Hepatocyte (in vitro differentiated cells): ENCODE results near the gene CHD6. TPM values are rescaled to one million over a fixed set of nuclear protein-coding genes. Genes with fewer than 3 reads are reported as not detected.

Source experiments
- DNase-seq: peaks from one replicate; pipeline ENCODE4 v3.0.0-alpha.2; 2016; ENCODE audit warnings: low spot score
- H2AFZ ChIP-seq: fragments of 200-600 bp; sonication (generic); 2 replicates; pipeline ENCODE4 v1.6.0; 2016; ENCODE audit warnings: antibody characterized with exemption, mild to moderate bottlenecking
- H3K27ac ChIP-seq: fragments of 200-600 bp; sonication (generic); 2 replicates; pipeline ENCODE4 v1.5.1; 2016; ENCODE audit warnings: mild to moderate bottlenecking
- H3K27me3 ChIP-seq: fragments of 200-600 bp; sonication (generic); 2 replicates; pipeline ENCODE4 v1.6.1; 2016
- H3K36me3 ChIP-seq: fragments of 200-600 bp; sonication (generic); replicated peaks from 2 replicates; pipeline ENCODE4 v1.5.1; 2016; ENCODE audit warnings: low read depth; ENCODE audit not compliant: insufficient read depth
- H3K4me1 ChIP-seq: fragments of 200-600 bp; sonication (generic); 2 replicates; pipeline ENCODE4 v1.5.1; 2016; ENCODE audit warnings: mild to moderate bottlenecking, moderate library complexity; ENCODE audit not compliant: insufficient read depth
- H3K4me2 ChIP-seq: fragments of 200-600 bp; sonication (generic); 2 replicates; pipeline ENCODE4 v1.6.0; 2016
- H3K4me3 ChIP-seq: fragments of 200-600 bp; sonication (generic); 2 replicates; pipeline ENCODE4 v1.5.1; 2016; ENCODE audit warnings: mild to moderate bottlenecking
- H3K79me2 ChIP-seq: fragments of 200-600 bp; sonication (generic); 2 replicates; pipeline ENCODE4 v1.6.0; 2017; ENCODE audit warnings: mild to moderate bottlenecking
- H3K9me2 ChIP-seq: fragments of 200-600 bp; sonication (generic); replicated peaks from 2 replicates; pipeline ENCODE4 v1.6.0; 2017; ENCODE audit warnings: mild to moderate bottlenecking; ENCODE audit not compliant: insufficient read depth
- H3K9me3 ChIP-seq: fragments of 200-600 bp; sonication (generic); 2 replicates; pipeline ENCODE4 v1.5.1; 2016; ENCODE audit warnings: low read depth, mild to moderate bottlenecking
- H4K20me1 ChIP-seq: fragments of 200-600 bp; sonication (generic); 2 replicates; pipeline ENCODE4 v1.6.0; 2016; ENCODE audit warnings: mild to moderate bottlenecking; ENCODE audit not compliant: insufficient read depth, poor library complexity, severe bottlenecking
- EZH2 ChIP-seq: fragments of 200-600 bp; sonication (generic); IDR thresholded peaks from 2 replicates; pipeline ENCODE4 v1.6.1; 2016; ENCODE audit warnings: antibody characterized with exemption, mild to moderate bottlenecking, borderline replicate concordance
- EZH2phosphoT487 ChIP-seq: fragments of 200-600 bp; sonication (generic); IDR thresholded peaks from one replicate; pipeline ENCODE4 v1.6.1; 2018; ENCODE audit warnings: antibody characterized with exemption, mild to moderate bottlenecking, low read depth, moderate library complexity; ENCODE audit not compliant: unreplicated experiment, severe bottlenecking
- WGBS: methylation state at CpG from one replicate; pipeline ENCODE4 v1.1.6; 2016; ENCODE audit warnings: low lambda C conversion rate; ENCODE audit errors: missing lambda C conversion rate; 5-methylcytosine and 5-hydroxymethylcytosine counted together
- polyA plus RNA-seq: library from polyadenylated mRNA; unstranded; fragments of >200 nt; fragmentation: Nextera tagmentation; extraction: Ambion mirVana; gene quantifications from 2 replicates; pipeline ENCODE4 v1.2.1, GENCODE V29; 2016
- total RNA-seq: library from RNA; depleted of rRNA; stranded (reverse); fragments of >200 nt; gene quantifications from 2 replicates; pipeline ENCODE4 v1.2.3, GENCODE V29; 2014
- TF ChIP-seq, protein P1 (sequence below): fragments of 200-600 bp; sonication (generic); IDR thresholded peaks from 2 replicates; pipeline ENCODE4 v1.5.1; 2016; ENCODE audit warnings: antibody characterized with exemption, mild to moderate bottlenecking; ENCODE audit not compliant: poor library complexity

CHD6 gene
- total and polyA plus RNA-seq, 2 experiments from 2014 or later, result 31.0 to 56.0 TPM

DNA sequence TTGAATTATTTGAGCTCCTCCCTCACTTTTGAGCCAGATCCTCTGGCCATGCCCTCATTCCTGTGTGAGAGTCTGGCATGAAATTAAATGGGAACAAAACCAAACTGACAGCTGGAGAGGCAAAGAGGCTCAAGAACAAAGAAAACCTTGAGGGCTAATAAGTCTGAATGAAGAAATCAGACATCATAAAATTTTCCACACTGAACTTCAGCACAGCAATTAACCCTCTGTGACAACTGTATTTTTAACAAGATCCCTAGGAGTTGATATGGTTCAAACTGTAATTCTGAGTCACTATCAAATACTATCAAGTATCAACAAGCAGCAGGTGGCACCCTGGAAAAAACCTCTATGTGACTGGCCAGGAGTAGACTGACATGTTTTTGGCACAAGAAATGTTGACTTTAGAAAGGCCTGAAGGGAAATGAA lies 142.2 kb downstream of the CHD6 start:
- Histone ChIP-seq H3K9me2 (no peaks in the 10 kb centered on the region), H3K27ac (no peak overlapping the region), H4K20me1 (no peaks in the 10 kb centered on the region), H3K79me2 (no peaks in the 10 kb centered on the region), H3K4me3 (no peak overlapping the region), H3K36me3 (no peaks in the 10 kb centered on the region), H3K9me3 (no peaks in the 10 kb centered on the region), H3K4me2 (no peak overlapping the region), H2AFZ (no peak overlapping the region), H3K4me1 (peaks cover 12% of the 10 kb centered on the region), H3K27me3 (no peaks in the 10 kb centered on the region)
- no peak for TF ChIP-seq EZH2phosphoT487
- no peak for TF ChIP-seq EZH2
- TF ChIP-seq, protein P1, sequence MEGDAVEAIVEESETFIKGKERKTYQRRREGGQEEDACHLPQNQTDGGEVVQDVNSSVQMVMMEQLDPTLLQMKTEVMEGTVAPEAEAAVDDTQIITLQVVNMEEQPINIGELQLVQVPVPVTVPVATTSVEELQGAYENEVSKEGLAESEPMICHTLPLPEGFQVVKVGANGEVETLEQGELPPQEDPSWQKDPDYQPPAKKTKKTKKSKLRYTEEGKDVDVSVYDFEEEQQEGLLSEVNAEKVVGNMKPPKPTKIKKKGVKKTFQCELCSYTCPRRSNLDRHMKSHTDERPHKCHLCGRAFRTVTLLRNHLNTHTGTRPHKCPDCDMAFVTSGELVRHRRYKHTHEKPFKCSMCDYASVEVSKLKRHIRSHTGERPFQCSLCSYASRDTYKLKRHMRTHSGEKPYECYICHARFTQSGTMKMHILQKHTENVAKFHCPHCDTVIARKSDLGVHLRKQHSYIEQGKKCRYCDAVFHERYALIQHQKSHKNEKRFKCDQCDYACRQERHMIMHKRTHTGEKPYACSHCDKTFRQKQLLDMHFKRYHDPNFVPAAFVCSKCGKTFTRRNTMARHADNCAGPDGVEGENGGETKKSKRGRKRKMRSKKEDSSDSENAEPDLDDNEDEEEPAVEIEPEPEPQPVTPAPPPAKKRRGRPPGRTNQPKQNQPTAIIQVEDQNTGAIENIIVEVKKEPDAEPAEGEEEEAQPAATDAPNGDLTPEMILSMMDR, result no peak
- DNase-seq, result no peak

DNA sequence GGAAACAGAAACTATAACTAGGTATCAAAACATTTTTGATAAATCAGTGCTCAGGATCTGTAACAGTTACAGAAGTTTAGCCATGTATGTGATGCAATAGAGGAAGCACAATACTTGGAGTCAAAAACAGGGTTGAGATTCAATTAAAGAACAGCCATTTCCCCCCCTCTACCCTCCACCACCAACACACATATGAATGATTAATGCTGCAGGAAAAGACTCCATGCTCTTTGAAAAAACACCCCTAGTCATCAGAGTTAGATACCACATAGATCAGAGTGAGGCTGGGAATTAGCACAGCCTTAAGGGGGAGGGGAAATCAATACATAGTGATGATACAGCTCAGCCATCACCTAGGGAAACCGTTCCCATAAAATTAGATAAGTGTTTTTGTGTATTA lies 142.7 kb downstream of the CHD6 start:
- DNase-seq, result no peak
- Histone ChIP-seq H3K27me3 (no peaks in the 10 kb centered on the region), H2AFZ (no peak overlapping the region), H3K9me2 (no peaks in the 10 kb centered on the region), H3K4me1 (peaks cover 12% of the 10 kb centered on the region), H3K9me3 (no peaks in the 10 kb centered on the region), H3K4me2 (no peak overlapping the region), H3K27ac (no peak overlapping the region), H4K20me1 (no peaks in the 10 kb centered on the region), H3K79me2 (no peaks in the 10 kb centered on the region), H3K4me3 (no peak overlapping the region), H3K36me3 (no peaks in the 10 kb centered on the region)
- 90% methylated on average over 1 of the region's 1 CpG for WGBS
- TF ChIP-seq, protein P1, result no peak
- no peak for TF ChIP-seq EZH2
- TF ChIP-seq EZH2phosphoT487, result no peak

DNA sequence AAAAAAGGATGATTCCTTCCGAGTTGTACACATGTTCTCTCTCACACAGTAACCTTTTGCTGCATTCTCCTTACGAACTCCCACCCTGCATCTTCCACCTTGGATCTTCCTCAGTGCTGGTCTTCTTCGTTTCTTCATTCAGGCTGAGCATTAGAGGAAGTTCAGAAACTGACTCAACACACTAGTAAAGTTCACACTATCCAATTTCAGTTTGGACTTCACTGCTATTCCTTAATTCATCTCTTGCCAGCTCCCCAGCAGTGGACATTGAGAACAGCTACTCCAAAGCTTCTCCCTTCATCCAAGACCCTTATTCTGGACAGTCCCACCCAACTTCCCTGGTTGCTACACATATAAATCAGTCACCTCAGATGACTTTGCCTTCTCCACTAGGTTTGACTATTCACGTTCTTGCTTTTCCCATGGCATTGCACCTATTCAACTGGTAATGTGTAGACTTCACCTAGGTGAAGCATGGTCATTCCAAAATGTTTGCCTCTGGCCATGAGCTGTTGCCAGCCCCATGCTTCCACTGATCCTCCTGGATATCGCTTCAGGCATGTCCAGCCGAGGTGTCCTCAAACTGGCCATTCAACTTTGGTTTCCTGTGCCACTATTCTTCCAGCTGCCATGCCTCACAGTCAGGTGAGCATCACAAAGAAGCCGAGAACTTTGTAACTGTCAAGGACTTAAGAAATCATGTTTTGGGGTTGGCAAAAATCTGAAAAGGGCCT lies 147.6 kb downstream of the CHD6 start:
- no peak for DNase-seq
- Histone ChIP-seq H3K4me3 (no peak overlapping the region), H3K27me3 (no peaks in the 10 kb centered on the region), H3K4me1 (no peaks in the 10 kb centered on the region), H3K9me3 (no peaks in the 10 kb centered on the region), H3K9me2 (no peaks in the 10 kb centered on the region), H3K36me3 (no peaks in the 10 kb centered on the region), H2AFZ (no peak overlapping the region), H4K20me1 (no peaks in the 10 kb centered on the region), H3K4me2 (no peak overlapping the region), H3K79me2 (no peaks in the 10 kb centered on the region), H3K27ac (no peak overlapping the region)
- TF ChIP-seq, protein P1, result no peak
- TF ChIP-seq EZH2, result no peak
- TF ChIP-seq EZH2phosphoT487, result no peak
- 90% methylated on average over 7 of the region's 7 CpGs for WGBS
